Spleen (tissue), 11 donors: ENCODE results near the gene THRAP3. TPM values are rescaled to one million over a fixed set of nuclear protein-coding genes. Genes with fewer than 3 reads are reported as not detected.

ENCODE experiments used
- DNase-seq: peaks from one replicate; pipeline ENCODE4 v3.0.0-alpha.2; 2020
- H3K27ac ChIP-seq, 8 donors: fragments of 200-600 bp; sonication (generic) in 7 of 8; 1 replicate in 4 of 8; 2 replicates in 4 of 8; pipeline versions ENCODE4 v1.5.0 to v1.8.0; 2016 to 2021; ENCODE audit warnings: inconsistent platforms in 4 of 8, mild to moderate bottlenecking in 4 of 8, moderate library complexity in 1 of 8
- H3K27me3 ChIP-seq, 7 donors: fragments of 200-600 bp; sonication (generic) in 6 of 7; replicated peaks in 1 of 7; 1 replicate in 4 of 7; 2 replicates in 3 of 7; pipeline versions ENCODE4 v1.5.0 to v1.8.0; 2016 to 2021; ENCODE audit warnings: inconsistent platforms in 3 of 7, mild to moderate bottlenecking in 1 of 7
- H3K36me3 ChIP-seq, 6 donors: fragments of 200-600 bp; sonication (generic) in 5 of 6; 1 replicate in 4 of 6; 2 replicates in 2 of 6; pipeline versions ENCODE4 v1.5.0 to v1.8.0; 2016 to 2021; ENCODE audit warnings: inconsistent platforms in 2 of 6
- H3K4me1 ChIP-seq, 6 donors: fragments of 200-600 bp; sonication (generic) in 5 of 6; 1 replicate in 3 of 6; 2 replicates in 3 of 6; pipeline versions ENCODE4 v1.5.0 to v1.8.0; 2016 to 2021; ENCODE audit warnings: inconsistent platforms in 3 of 6
- H3K4me3 ChIP-seq, 8 donors: fragments of 200-600 bp; sonication (generic) in 7 of 8; 1 replicate in 4 of 8; 2 replicates in 4 of 8; pipeline versions ENCODE4 v1.5.0 to v1.8.0; 2016 to 2021; ENCODE audit warnings: inconsistent platforms in 4 of 8, mild to moderate bottlenecking in 4 of 8, moderate library complexity in 2 of 8
- H3K9me3 ChIP-seq, 8 donors: fragments of 200-600 bp; sonication (generic) in 7 of 8; 1 replicate in 4 of 8; 2 replicates in 4 of 8; pipeline versions ENCODE4 v1.5.0 to v1.8.0; 2016 to 2021; ENCODE audit warnings: inconsistent platforms in 4 of 8
- POLR2A ChIP-seq, 3 donors: fragments of 450-650 bp; IDR thresholded peaks; one replicate each; pipeline ENCODE4 v1.5.1; 2017; ENCODE audit warnings: antibody characterized with exemption in 3 of 3, mild to moderate bottlenecking in 1 of 3
- POLR2AphosphoS5 ChIP-seq, 3 donors: sonication (generic); formaldehyde crosslinking; IDR thresholded peaks; one replicate each; pipeline ENCODE4 v1.5.1; 2017; ENCODE audit warnings: antibody characterized with exemption in 3 of 3
- WGBS, 5 donors: extraction: QIAGEN DNeasy Blood & Tissue Kit in 3 of 5; methylation state at CpG; one replicate each; pipeline versions ENCODE4 v1.1.5 to v1.1.7; 2013 to 2018; 5-methylcytosine and 5-hydroxymethylcytosine counted together
- intact Hi-C: fragments of 100-400 bp; cut with DNase I; formaldehyde crosslinking; loops from one replicate; pipeline ENCODE4 v1.15.0; 2023; ENCODE audit warnings: low total_unique reads
- polyA plus RNA-seq, 3 donors: library from polyadenylated mRNA; stranded (reverse); fragments of 200-250 nt; gene quantifications; one replicate each; pipeline ENCODE4 v1.2.1, GENCODE V29; 2013
- total RNA-seq, 7 donors: library from RNA; depleted of rRNA in 3 of 7; stranded (reverse); fragments of >200 nt in 3 of 7; fragmentation: NEBNext Ultra II Directional in 4 of 7; extraction: Animal tissue kit (Norgen Biotek cat#: 25700) in 4 of 7; gene quantifications; one replicate each; pipeline versions ENCODE4 v1.1.0 to v1.2.1, GENCODE V29; 2016 to 2021
- TF ChIP-seq, protein P1 (sequence below), 11 experiments: fragments of 200-600 bp in 7 of 11; fragments of 450-650 bp in 4 of 11; sonication (generic) in 4 of 11; IDR thresholded peaks in 8 of 11; conservative IDR thresholded peaks in 3 of 11; 1 replicate in 7 of 11; 2 replicates in 4 of 11; pipeline versions ENCODE4 v1.4.0 to v1.8.0; 2016 to 2021; ENCODE audit warnings: antibody characterized with exemption in 11 of 11, inconsistent platforms in 4 of 11, mild to moderate bottlenecking in 1 of 11
- donor health status: healthy with polysubstance abuse.
- donor health status: DM: no; HTN: no; CAD: no; lungs with moderate emphysema.
- donor health status: DM: no; HTN: no; CAD: no.
- donor health status: Bipolar disorder and iron deficiency.
- donor health status: healthy.
- donor health status: DM: no; HTN: no; CAD: no.
- donor health status: DM: yes; HTN: yes; CAD: no.

Gene THRAP3
- total and polyA plus RNA-seq, 10 donors, result 21.2 to 109 (median 86.4) TPM

DNA sequence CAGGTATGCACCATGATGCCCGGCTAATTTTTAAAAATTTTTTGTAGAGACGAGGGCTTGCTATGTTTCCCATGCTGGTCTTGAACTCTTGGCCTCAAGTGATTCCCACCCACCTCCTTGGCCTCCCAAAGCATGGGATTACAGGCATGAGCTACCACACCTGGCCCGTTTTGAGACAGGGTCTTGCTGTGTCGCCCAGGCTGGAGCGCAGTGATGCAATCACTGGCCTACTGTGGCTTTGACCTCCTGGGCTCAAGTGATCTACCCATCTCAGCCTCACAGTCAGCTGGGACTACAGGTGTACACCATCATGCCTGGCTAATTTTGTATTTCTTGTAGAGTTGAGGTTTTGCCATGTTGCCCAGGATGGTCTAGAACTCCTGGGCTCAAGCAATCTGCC, 74.4 kb downstream of the THRAP3 start:
- Histone ChIP-seq H3K36me3 (peaks cover 0 to 100% (median 88%) of the 10 kb centered on the region in 6 donors), H3K9me3 (no peaks in the 10 kb centered on the region), H3K4me3 (no peak overlapping the region), H3K4me1 (peaks cover 0 to 27% (median 7%) of the 10 kb centered on the region in 6 donors), H3K27ac (peak overlapping the region in 1 of 8 donors; percentile 22), H3K27me3 (no peaks in the 10 kb centered on the region)
- WGBS, 5 donors, result 90 to 98% (median 92%) methylated on average over 5 of the region's 5 CpGs
- DNase-seq, result no peak
- intact Hi-C loops, result no loop called here
- TF ChIP-seq POLR2AphosphoS5 (IDR thresholded peaks at IDR 0.05), result no peak
- TF ChIP-seq, protein P1, sequence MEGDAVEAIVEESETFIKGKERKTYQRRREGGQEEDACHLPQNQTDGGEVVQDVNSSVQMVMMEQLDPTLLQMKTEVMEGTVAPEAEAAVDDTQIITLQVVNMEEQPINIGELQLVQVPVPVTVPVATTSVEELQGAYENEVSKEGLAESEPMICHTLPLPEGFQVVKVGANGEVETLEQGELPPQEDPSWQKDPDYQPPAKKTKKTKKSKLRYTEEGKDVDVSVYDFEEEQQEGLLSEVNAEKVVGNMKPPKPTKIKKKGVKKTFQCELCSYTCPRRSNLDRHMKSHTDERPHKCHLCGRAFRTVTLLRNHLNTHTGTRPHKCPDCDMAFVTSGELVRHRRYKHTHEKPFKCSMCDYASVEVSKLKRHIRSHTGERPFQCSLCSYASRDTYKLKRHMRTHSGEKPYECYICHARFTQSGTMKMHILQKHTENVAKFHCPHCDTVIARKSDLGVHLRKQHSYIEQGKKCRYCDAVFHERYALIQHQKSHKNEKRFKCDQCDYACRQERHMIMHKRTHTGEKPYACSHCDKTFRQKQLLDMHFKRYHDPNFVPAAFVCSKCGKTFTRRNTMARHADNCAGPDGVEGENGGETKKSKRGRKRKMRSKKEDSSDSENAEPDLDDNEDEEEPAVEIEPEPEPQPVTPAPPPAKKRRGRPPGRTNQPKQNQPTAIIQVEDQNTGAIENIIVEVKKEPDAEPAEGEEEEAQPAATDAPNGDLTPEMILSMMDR (IDR thresholded peaks at IDR 0.05 in 8 of 11, conservative IDR thresholded peaks at IDR 0.05 in 3 of 11), result no peak
- no peak for TF ChIP-seq POLR2A (IDR thresholded peaks at IDR 0.05)

DNA sequence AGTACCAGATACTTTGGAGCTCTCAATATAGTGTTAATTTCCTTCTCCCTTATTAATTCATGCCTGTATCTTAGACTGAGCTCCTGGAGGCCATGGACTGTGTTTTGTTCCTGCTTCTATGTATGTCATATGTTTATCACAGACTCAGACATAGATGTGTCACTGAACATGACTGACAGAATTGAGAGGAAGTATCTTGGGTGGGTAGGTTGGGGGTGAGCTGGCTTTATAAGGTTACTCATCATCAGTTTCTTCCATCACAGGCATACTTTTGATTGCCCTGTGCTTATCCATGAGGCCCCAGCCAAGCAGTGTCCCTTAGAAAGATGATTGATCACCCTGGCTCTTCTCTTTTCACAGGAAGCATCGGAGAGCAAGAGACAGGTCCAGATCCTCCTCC, 76.3 kb downstream of the THRAP3 start:
- intact Hi-C loops, result no loop called here
- Histone ChIP-seq H3K4me1 (peaks cover 2 to 41% (median 19%) of the 10 kb centered on the region in 6 donors), H3K9me3 (no peaks in the 10 kb centered on the region), H3K27me3 (no peaks in the 10 kb centered on the region), H3K36me3 (peaks cover 0 to 97% (median 80%) of the 10 kb centered on the region in 6 donors), H3K27ac (peak overlapping the region in 5 of 8 donors; percentile 12 to 50 (median 38)), H3K4me3 (no peak overlapping the region)
- TF ChIP-seq POLR2AphosphoS5 (IDR thresholded peaks at IDR 0.05) (no peak), POLR2A (IDR thresholded peaks at IDR 0.05) (no peak)
- TF ChIP-seq, protein P1 (IDR thresholded peaks at IDR 0.05 in 8 of 11, conservative IDR thresholded peaks at IDR 0.05 in 3 of 11), result no peak
- DNase-seq, result no peak
- 60 to 89% (median 82%) methylated on average over 1 of the region's 1 CpG for WGBS, 5 donors

DNA sequence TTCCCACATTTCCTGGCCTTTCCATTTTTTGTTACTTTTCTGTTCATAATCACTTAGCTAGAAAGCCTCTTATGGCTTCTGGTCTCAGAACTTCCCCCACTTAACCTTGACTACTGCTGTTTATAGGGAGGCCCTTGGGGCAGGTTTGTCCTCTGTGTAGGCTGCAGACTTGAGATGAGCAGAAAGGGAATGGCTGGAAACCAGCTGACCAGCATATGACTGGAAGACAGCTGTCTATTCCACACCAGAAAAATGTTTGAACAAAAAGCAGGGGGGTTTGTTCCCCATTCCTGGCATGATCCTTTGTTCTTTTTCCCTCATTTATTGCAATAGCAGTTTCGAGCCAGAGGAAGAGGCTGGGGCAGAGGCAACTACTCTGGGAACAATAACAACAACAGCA, 77.0 kb downstream of the THRAP3 start:
- H3K36me3 ChIP-seq, result peaks cover 0 to 91% (median 75%) of the 10 kb centered on the region in 6 donors
- peaks cover 8 to 48% (median 26%) of the 10 kb centered on the region in 6 donors for H3K4me1 ChIP-seq
- H3K27ac ChIP-seq, result peak overlapping the region in 1 of 8 donors; percentile 49
- intact Hi-C loops, result no loop called here
- no peaks in the 10 kb centered on the region for H3K27me3 ChIP-seq
- H3K9me3 ChIP-seq, result no peaks in the 10 kb centered on the region
- no peak for DNase-seq
- TF ChIP-seq, protein P1 (IDR thresholded peaks at IDR 0.05 in 8 of 11, conservative IDR thresholded peaks at IDR 0.05 in 3 of 11), result no peak
- TF ChIP-seq POLR2AphosphoS5 (IDR thresholded peaks at IDR 0.05) (no peak), POLR2A (IDR thresholded peaks at IDR 0.05) (no peak)
- WGBS, 5 donors, result 81 to 91% (median 82%) methylated on average over 1 of the region's 1 CpG
- no peak overlapping the region for H3K4me3 ChIP-seq

GRCh38 chr1:36303244-36303643, 79.0 kb downstream of the THRAP3 start:
- TF ChIP-seq, protein P1 (IDR thresholded peaks at IDR 0.05 in 8 of 11, conservative IDR thresholded peaks at IDR 0.05 in 3 of 11), result no peak
- TF ChIP-seq POLR2AphosphoS5 (IDR thresholded peaks at IDR 0.05) (no peak), POLR2A (IDR thresholded peaks at IDR 0.05) (no peak)
- Histone ChIP-seq H3K4me3 (no peak overlapping the region), H3K36me3 (peaks cover 0 to 71% (median 55%) of the 10 kb centered on the region in 6 donors), H3K9me3 (no peaks in the 10 kb centered on the region), H3K27ac (no peak overlapping the region), H3K4me1 (peaks cover 16 to 68% (median 38%) of the 10 kb centered on the region in 6 donors), H3K27me3 (no peaks in the 10 kb centered on the region)
- no peak for DNase-seq
- intact Hi-C loops, result no loop called here
- 83 to 91% (median 87%) methylated on average over 5 of the region's 5 CpGs for WGBS, 5 donors
